HL-60/S4 treated with retinoic acid at 250 ng/mL for 4 days and 3 days (cell line): ENCODE data around the gene RARB.

Experiments used
- in situ Hi-C: fragments of 300-500 bp; cut with MboI; formaldehyde crosslinking; loops from 2 replicates; pipeline ENCODE4 v1.7.0; 2022; ENCODE audit warnings: low sequenced_read_pairs

Gene RARB

DNA sequence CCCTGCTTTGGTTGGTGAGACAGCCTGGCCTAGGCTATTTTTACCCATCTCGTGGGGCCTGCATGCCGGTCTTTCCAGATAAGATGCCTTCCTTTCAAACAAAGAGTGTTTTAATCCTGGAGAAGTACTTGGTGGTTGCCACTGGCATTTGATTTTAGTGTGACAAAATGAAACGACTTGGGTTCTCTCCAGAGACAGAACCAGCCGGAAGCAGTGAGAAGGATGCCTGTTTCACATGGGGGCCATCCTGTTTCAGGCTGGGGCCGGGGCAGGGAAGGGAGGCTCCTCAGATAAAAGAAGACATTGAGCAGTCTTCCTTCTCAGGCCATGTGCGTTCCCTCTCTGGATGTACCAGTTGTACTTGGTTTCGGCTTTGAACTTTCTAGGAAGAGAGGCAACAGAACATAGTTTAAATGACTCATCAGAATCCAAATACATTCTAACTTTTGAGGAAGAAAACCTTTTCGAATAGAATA is 161.8 kb downstream of the RARB start:
- in situ Hi-C loops = no loop called here

DNA sequence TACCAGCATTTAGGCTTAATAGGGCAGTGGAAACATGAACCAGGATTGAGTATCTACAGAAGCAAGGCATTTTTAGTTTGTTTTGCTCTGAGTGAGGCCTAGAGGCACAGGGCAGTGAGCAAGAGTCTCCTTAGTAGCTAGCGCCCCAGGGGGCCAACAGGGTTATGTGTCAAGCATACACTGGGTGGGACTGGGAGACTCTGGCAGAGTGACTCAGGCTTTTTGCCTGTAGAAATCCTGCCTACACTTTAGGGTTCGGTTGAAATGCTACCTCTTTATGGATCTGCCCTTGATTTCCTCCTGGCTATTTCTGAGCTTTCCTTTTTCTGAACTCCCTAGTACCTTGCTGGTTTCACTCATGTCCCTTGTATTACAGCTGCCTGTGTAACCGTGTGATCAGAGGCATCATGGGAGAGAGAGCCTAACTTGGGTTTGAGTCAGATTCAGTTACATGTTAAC is 164.5 kb downstream of the RARB start:
- in situ Hi-C loops = no loop called here

- in situ Hi-C loops = no loop called here
These were observed 164.9 kb downstream of the RARB start for GRCh38 chr3:25593001-25593400.

GRCh38 chr3:25594007-25594502 is 166.0 kb downstream of the RARB start:
- in situ Hi-C loops = no loop called here

DNA sequence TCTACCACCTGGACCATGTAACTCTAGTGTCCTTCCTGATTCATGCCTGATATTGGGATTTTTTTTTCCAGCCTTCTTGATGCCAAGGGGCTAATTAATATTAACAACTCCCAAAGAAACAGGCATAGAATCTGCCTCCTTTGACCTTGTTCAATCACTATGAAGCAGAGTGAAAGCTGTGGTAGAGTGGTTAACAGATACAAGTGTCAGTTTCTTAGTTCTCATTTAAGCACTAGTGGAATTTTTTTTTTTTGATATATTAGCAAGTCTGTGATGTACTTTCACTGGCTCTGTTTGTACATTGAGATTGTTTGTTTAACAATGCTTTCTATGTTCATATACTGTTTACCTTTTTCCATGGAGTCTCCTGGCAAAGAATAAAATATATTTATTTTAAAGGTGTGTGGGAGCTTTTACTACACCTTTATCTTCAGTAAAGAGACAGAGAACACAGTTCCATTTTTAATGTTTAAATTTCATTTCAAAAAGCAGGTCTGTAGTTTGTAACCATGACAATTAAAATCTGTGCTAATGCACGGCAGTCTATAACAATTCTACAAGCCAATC is 169.6 kb downstream of the RARB start:
- in situ Hi-C loops = no loop called here

GRCh38 chr3:25603703-25604102 is 175.6 kb downstream of the RARB start:
- in situ Hi-C loops = no loop called here

- in situ Hi-C loops = no loop called here
These were observed 176.2 kb downstream of the RARB start for GRCh38 chr3:25604107-25604805.

DNA sequence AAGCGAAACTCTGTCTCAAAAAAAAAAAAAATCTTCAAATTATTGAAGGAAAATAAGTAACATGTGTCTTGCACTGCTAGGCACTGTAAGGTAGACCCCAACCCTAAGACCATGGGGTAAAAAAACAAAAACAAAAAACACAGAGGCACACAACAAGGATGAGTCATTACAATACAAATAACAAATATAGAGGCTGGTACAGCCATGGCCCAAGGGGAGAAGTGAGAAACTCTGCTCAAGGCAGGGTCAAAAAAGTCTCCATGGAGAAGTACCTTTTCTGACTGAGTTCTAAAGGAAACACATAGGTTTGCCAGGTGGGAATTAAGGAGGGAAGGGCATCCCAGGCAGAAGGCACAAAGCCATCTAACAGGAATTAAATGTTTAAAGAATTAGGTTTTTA is 182.1 kb downstream of the RARB start:
- in situ Hi-C loops = no loop called here

GRCh38 chr3:25610779-25611178 is 182.7 kb downstream of the RARB start:
- in situ Hi-C loops = no loop called here

DNA sequence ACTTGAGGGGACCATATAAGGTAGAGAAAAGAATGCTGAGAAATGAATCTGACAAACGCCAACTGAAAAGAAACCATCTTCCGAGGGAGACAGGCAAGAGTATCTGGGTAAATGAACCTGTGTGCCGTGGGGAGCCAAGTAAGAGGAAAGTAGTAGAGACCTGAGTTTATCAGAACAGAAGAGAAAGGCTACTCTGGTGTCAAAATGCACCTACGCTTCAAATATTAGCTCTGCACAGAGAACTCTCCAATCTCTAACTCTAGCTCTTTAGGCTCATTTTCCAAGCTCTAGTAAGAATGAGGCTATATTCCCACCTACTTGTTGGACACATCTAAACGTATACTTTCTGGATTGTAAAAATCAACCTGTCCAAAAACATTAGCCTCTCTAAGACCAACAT is 183.1 kb downstream of the RARB start:
- in situ Hi-C loops = no loop called here

- in situ Hi-C loops = no loop called here
These were observed 190.0 kb downstream of the RARB start for GRCh38 chr3:25618028-25618427.

GRCh38 chr3:25619382-25619781 is 191.3 kb downstream of the RARB start:
- in situ Hi-C loops = no loop called here

GRCh38 chr3:25620493-25620892 is 192.4 kb downstream of the RARB start:
- in situ Hi-C loops = no loop called here

- in situ Hi-C loops = no loop called here
These were observed 193.0 kb downstream of the RARB start for GRCh38 chr3:25621087-25621486.

GRCh38 chr3:25631989-25632388 is 203.9 kb downstream of the RARB start:
- in situ Hi-C loops = loop anchor here (25.0 kb wide), 1 partner anchor 230 kb away; no protein-coding TSS in a partner anchor

GRCh38 chr3:25633919-25634318 is 205.9 kb downstream of the RARB start:
- in situ Hi-C loops = loop anchor here (25.0 kb wide), 1 partner anchor 228 kb away; no protein-coding TSS in a partner anchor

GRCh38 chr3:25635038-25635437 is 207.0 kb downstream of the RARB start:
- in situ Hi-C loops = loop anchor here (25.0 kb wide), 1 partner anchor 227 kb away; no protein-coding TSS in a partner anchor
